H7 (cell line): Measurements from ENCODE around the gene PELI2. TPM values are rescaled to one million over a fixed set of nuclear protein-coding genes. Genes with fewer than 3 reads are reported as not detected.

Source experiments
- DNase-seq: peaks from one replicate; pipeline ENCODE4 v3.0.0; 2012
- H3K27me3 ChIP-seq: 2 replicates; pipeline ENCODE4 v1.6.0; 2011; ENCODE audit warnings: mild to moderate bottlenecking, low read length; ENCODE audit not compliant: control insufficient read depth, insufficient read depth
- H3K36me3 ChIP-seq: replicated peaks from 2 replicates; pipeline ENCODE4 v1.5.1; 2011; ENCODE audit warnings: low read length; ENCODE audit not compliant: control insufficient read depth, insufficient read depth
- H3K4me3 ChIP-seq: 2 replicates; pipeline ENCODE4 v1.5.1; 2011; ENCODE audit warnings: low read depth, mild to moderate bottlenecking, control low read depth, low read length, moderate library complexity; ENCODE audit not compliant: insufficient read depth
- total RNA-seq: library from RNA; depleted of rRNA; stranded (reverse); fragments of >200 nt; shearing (Covaris generic); gene quantifications from 2 replicates; pipeline ENCODE4 v1.2.3, GENCODE V29; 2014

Gene PELI2
- total RNA-seq, 1 experiment from 2014 or later = 10.9 TPM

DNA sequence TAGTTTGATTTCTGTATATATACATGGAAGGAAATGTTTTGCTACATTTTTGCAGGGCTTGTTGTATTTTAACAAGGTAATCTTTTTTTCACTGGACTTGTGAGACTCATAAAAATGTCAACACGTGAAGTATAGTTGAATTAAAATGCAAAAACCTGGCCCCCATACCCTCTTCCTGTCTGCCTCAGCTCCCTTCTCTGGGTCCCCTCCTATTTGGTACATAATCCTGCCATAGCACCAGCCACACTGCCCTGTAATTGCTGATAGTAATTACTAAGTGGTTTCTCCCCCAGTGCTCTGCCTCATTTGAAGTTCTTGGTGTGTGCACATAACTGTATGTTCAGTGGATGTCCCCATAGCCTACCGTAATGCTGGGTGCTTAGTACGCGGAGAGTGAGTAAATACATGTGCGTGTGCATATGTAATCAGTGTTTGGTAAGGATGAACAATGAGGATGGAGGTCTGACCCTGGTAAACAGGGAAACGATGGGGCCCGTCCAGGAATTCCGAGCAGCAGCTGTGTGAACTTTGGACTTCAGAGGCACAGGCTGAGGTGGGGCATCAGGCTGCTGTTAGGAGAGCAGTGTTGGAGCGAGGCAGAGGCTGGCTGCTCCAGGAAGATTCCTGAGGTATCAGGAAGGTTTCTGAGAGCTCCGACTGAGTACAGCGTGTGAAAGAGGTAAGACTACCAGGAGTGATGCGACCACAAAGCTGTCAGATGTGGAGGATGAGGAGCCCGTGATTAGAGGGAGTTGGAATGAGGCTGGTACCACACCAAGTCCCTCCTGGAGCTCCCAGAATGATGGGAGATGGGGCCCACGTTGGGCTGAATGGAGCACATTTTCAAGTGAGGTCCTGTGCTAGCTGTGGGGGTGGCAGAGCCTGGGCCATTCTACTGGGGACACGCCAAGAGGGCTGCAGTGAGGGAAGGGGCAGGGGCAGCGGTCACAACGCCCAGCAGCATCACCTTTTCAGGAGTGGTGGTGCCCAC is 106.8 kb downstream of the PELI2 start:
- no peaks in the 10 kb centered on the region for H3K27me3 ChIP-seq
- H3K4me3 ChIP-seq = no peak overlapping the region
- DNase-seq = no peak
- no peaks in the 10 kb centered on the region for H3K36me3 ChIP-seq

DNA sequence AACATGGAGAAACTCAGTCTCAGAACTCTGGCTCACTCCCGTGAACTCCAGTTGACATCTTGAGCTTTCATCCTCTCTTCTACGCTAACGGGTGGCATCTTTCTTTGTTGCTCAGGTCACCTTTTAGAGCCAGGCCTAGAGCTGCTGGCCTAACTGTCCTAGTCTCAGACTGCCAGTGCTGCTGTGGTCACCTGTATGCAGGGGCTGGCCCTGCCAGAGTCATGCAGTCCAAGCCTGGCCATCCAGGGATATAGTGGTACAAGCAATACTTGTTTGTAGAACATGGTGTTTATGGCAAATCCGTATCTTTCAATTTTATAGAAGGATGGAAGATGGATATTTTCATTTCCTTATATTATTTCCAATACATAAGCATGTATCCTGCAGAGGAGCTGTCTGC is 117.2 kb downstream of the PELI2 start:
- H3K36me3 ChIP-seq = no peaks in the 10 kb centered on the region
- no peak overlapping the region for H3K4me3 ChIP-seq
- no peaks in the 10 kb centered on the region for H3K27me3 ChIP-seq
- no peak for DNase-seq

DNA sequence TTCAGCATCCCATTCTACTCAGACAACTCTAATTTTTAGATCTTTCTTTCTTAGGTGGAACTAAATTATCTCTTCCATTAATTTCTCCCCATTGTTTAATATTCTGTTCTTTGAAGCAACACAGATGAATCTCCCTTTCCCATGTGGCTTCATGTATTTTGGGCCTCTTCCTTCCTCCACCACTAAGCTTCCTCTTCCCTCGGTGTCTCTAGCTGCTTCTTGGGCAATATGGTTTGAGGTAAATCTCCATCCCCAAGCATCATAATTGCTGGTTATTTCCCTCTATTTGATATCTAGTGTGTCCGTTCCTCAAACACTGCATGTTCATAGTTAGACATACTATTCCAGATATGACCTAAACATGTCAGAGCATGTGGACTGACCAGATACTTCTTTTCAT is 119.2 kb downstream of the PELI2 start:
- H3K36me3 ChIP-seq = no peaks in the 10 kb centered on the region
- no peaks in the 10 kb centered on the region for H3K27me3 ChIP-seq
- no peak overlapping the region for H3K4me3 ChIP-seq
- DNase-seq = no peak

DNA sequence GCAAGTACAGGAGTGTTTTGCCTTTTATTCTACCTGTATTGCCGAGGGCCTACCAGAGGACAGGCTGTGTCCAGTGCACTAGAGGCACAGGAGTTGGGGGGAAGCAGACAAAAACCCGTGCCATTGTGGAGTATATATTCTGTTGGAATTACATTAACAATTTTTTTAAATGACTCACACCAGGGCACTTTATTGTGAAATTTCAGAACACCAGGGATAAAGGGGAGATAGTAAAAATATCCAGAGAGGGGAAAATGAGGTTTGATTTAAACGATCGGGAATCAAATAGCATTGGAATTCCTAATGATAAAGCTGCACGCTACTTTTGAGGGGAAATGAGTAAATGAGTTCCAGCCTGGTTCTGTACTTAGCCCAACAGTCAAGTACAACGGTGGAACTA is 123.2 kb downstream of the PELI2 start:
- H3K36me3 ChIP-seq = no peaks in the 10 kb centered on the region
- no peak for DNase-seq
- H3K27me3 ChIP-seq = no peaks in the 10 kb centered on the region
- no peak overlapping the region for H3K4me3 ChIP-seq

GRCh38 chr14:56243110-56243509 is 124.9 kb downstream of the PELI2 start:
- no peaks in the 10 kb centered on the region for H3K27me3 ChIP-seq
- no peaks in the 10 kb centered on the region for H3K36me3 ChIP-seq
- no peak overlapping the region for H3K4me3 ChIP-seq
- DNase-seq = no peak

- H3K36me3 ChIP-seq = no peaks in the 10 kb centered on the region
- no peak overlapping the region for H3K4me3 ChIP-seq
- H3K27me3 ChIP-seq = no peaks in the 10 kb centered on the region
- DNase-seq = no peak
These were observed 126.1 kb downstream of the PELI2 start for GRCh38 chr14:56244138-56244789.

DNA sequence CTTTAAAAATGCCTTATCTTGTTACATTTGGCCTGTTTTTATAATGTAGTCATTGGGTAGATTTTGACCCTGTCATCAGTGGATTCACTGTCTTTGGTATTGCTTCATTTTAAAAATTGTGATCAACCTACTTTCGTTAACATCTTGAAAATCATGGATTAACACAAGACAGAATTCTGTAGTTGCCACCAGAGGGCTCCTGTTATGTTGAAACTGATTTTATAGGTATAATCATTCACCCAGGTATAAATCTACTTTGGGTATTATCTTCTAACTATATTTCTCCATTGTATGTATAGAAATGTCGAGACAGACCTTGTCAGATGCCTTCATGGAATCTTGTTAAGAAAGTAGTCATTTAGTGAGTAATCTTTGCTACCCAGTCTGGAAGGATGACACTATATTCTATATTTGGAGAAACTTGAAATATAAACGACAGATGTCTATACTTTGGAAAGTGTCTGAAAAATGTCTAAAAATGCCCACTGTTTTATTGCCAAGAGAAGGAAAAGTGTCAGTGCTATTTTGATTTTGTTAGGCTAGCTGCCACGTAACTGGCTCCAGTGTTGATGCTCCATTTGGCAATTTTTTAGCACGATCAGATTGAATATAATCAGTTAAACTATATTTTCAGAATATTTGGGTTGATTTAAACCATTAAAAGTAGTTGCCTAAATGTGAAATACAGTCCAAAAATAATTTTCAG is 129.4 kb downstream of the PELI2 start:
- Histone ChIP-seq H3K36me3 (no peaks in the 10 kb centered on the region), H3K4me3 (no peak overlapping the region), H3K27me3 (no peaks in the 10 kb centered on the region)
- DNase-seq = no peak

DNA sequence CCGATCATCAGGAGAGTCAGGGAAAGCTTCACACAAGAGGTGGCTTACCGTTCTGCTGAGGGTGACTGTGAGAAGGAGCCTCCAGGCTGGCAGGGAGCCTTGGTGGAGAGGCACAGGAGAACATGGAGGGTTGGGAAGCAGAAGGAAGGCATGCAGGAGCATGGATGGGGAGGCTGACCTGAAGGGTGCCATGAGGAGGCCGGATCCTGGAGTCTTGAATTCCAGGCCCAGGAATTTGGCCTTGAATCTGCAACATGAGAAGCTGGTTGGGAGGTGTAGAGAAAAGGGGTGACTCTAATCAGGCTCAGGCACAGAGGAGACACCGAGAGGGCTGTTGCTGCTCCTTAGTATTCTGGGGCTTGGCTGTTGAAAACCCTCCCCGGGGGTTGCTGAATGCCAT is 130.2 kb downstream of the PELI2 start:
- no peak overlapping the region for H3K4me3 ChIP-seq
- H3K27me3 ChIP-seq = no peaks in the 10 kb centered on the region
- H3K36me3 ChIP-seq = no peaks in the 10 kb centered on the region
- no peak for DNase-seq

GRCh38 chr14:56261046-56261445 is 142.8 kb downstream of the PELI2 start:
- Histone ChIP-seq H3K27me3 (no peaks in the 10 kb centered on the region), H3K36me3 (no peaks in the 10 kb centered on the region), H3K4me3 (no peak overlapping the region)
- DNase-seq = no peak

GRCh38 chr14:56262530-56262929 is 144.3 kb downstream of the PELI2 start:
- Histone ChIP-seq H3K4me3 (no peak overlapping the region), H3K36me3 (no peaks in the 10 kb centered on the region), H3K27me3 (no peaks in the 10 kb centered on the region)
- DNase-seq = no peak

GRCh38 chr14:56268039-56268438 is 149.8 kb downstream of the PELI2 start:
- DNase-seq = no peak
- H3K4me3 ChIP-seq = no peak overlapping the region
- no peaks in the 10 kb centered on the region for H3K36me3 ChIP-seq
- H3K27me3 ChIP-seq = no peaks in the 10 kb centered on the region

DNA sequence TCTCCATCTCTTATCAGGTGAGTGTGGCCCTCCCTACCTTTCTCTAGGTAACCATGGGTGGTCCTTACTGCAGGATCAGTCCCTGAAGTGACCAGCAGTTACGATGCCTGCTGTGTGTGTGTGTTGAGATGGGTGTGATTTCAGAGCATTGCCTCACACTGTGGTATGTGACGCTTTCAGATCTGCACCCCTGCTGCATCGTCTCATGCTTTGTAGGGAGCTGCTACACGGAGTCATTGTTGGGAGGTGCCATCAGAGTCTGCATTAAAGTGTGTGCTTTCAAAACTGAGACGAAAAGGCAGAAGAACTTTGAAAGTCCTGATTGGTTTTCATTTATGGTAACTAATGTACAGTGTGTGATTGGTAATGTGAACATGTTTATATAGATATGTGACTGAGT is 150.5 kb downstream of the PELI2 start:
- no peak for DNase-seq
- no peak overlapping the region for H3K4me3 ChIP-seq
- no peaks in the 10 kb centered on the region for H3K36me3 ChIP-seq
- H3K27me3 ChIP-seq = no peaks in the 10 kb centered on the region

DNA sequence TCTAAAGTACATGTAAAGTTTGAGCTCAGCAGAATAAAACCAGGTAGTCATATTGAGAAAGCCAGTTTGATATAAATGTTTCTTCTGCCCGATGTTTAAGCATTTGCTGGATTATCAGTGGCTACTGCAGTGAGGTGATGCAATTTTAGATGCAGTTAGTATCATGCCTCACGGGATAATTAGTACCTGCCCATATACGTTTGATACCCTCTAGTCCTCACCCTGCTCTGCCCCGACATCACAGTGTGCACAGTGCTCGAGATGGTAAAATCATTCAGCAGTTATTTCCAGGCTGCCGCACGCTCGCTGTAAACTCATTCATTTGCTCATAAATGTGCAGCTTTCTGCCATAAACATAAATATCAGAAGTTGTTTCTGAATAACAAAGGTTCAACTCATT is 152.7 kb downstream of the PELI2 start:
- no peaks in the 10 kb centered on the region for H3K27me3 ChIP-seq
- no peaks in the 10 kb centered on the region for H3K36me3 ChIP-seq
- H3K4me3 ChIP-seq = no peak overlapping the region
- no peak for DNase-seq

DNA sequence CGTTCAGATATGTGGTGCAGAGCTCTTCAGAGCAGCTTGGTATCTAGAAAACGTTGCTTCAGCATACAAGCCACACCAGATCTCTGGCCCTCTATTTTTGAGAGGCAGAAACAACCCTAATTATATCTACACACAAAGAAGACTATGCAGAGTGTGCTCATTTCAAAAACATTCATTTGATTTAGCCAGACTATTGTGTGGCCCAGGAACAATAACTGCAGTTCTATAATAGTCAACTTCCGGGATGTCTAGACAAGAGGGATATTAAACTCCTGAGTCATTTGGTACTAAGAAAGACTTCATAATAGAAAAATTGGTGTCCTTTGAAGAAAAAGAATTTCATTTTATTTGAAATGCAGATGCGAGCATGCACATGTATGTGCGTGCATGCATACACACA is 153.8 kb downstream of the PELI2 start:
- Histone ChIP-seq H3K36me3 (no peaks in the 10 kb centered on the region), H3K27me3 (no peaks in the 10 kb centered on the region), H3K4me3 (no peak overlapping the region)
- DNase-seq = no peak

GRCh38 chr14:56273155-56273554 is 154.9 kb downstream of the PELI2 start:
- H3K36me3 ChIP-seq = no peaks in the 10 kb centered on the region
- H3K27me3 ChIP-seq = no peaks in the 10 kb centered on the region
- no peak overlapping the region for H3K4me3 ChIP-seq
- DNase-seq = no peak
